Heart left ventricle (tissue), 16 donors: ENCODE results near the gene WWOX. TPM values are rescaled to one million over a fixed set of nuclear protein-coding genes. Genes with fewer than 3 reads are reported as not detected.

Source experiments
- ATAC-seq, 4 donors: fragments of 200-7000 bp; cut with Tn5 transposase; one replicate each; pipeline ENCODE4 v1.9.1; 2020 to 2022; ENCODE audit warnings: moderate library complexity in 4 of 4, mild to moderate bottlenecking in 3 of 4, moderate number of reproducible peaks in 1 of 4
- DNase-seq, 5 donors: peaks; one replicate each; pipeline ENCODE4 v3.0.0-alpha.2; 2020
- H3K27ac ChIP-seq, 12 donors: fragments of 200-600 bp; sonication (generic) in 4 of 12; one replicate each; pipeline versions ENCODE4 v1.5.0 to v1.8.0; 2016 to 2022; ENCODE audit warnings: mild to moderate bottlenecking in 2 of 12
- H3K27me3 ChIP-seq, 9 donors: fragments of 200-600 bp; sonication (generic) in 2 of 9; one replicate each; pipeline versions ENCODE4 v1.5.1 to v1.8.0; 2016 to 2022; ENCODE audit warnings: mild to moderate bottlenecking in 3 of 9
- H3K36me3 ChIP-seq, 9 donors: fragments of 200-600 bp; sonication (generic) in 2 of 9; one replicate each; pipeline versions ENCODE4 v1.5.0 to v1.8.0; 2018 to 2022; ENCODE audit warnings: mild to moderate bottlenecking in 2 of 9
- H3K4me1 ChIP-seq, 12 donors: fragments of 200-600 bp; sonication (generic) in 4 of 12; one replicate each; pipeline versions ENCODE4 v1.5.0 to v1.8.0; 2016 to 2022; ENCODE audit warnings: mild to moderate bottlenecking in 3 of 12
- H3K4me3 ChIP-seq, 12 donors: fragments of 200-600 bp; sonication (generic) in 4 of 12; one replicate each; pipeline versions ENCODE4 v1.5.0 to v1.8.0; 2017 to 2022; ENCODE audit warnings: mild to moderate bottlenecking in 9 of 12, moderate library complexity in 4 of 12
- H3K9me3 ChIP-seq, 12 donors: fragments of 200-600 bp; sonication (generic) in 4 of 12; one replicate each; pipeline versions ENCODE4 v1.5.0 to v1.8.0; 2016 to 2022; ENCODE audit warnings: mild to moderate bottlenecking in 1 of 12
- POLR2A ChIP-seq, 2 donors: fragments of 450-650 bp; IDR thresholded peaks; one replicate each; pipeline ENCODE4 v1.6.1; 2017; ENCODE audit warnings: antibody characterized with exemption in 2 of 2, mild to moderate bottlenecking in 2 of 2, moderate library complexity in 2 of 2
- WGBS, 4 donors: extraction: QIAGEN DNeasy Blood & Tissue Kit in 2 of 4; methylation state at CpG; one replicate each; pipeline versions ENCODE4 v1.1.5 to v1.1.7; 2013 to 2018; 5-methylcytosine and 5-hydroxymethylcytosine counted together
- intact Hi-C, 10 donors: fragments of 100-400 bp; cut with DNase I; formaldehyde crosslinking; loops; one replicate each; pipeline versions ENCODE4 v1.11.1 to v1.14.2; 2022
- polyA plus RNA-seq, 2 donors: library from polyadenylated mRNA; stranded (reverse); fragments of 200-250 nt; gene quantifications; one replicate each; pipeline ENCODE4 v1.2.3, GENCODE V29; 2013
- total RNA-seq, 9 donors: library from RNA; depleted of rRNA in 2 of 9; stranded (reverse); fragments of >200 nt in 2 of 9; fragmentation: NEBNext Ultra II Directional in 3 of 9; extraction: Animal tissue kit (Norgen Biotek cat#: 25700) in 3 of 9; gene quantifications; one replicate each; pipeline versions ENCODE4 v1.1.0 to v1.2.4, GENCODE V29; 2016 to 2023
- TF ChIP-seq, protein P1 (sequence below), 12 donors: fragments of 200-600 bp; sonication (generic) in 4 of 12; IDR thresholded peaks; one replicate each; pipeline versions ENCODE4 v1.5.0 to v1.8.0; 2018 to 2022; ENCODE audit warnings: antibody characterized with exemption in 12 of 12, mild to moderate bottlenecking in 5 of 12
- donor health status: ischemic (EF 13 %, LVEDD 7.1; RV severe dilation, severe dysfunction).
- donor health status: healthy with polysubstance abuse.
- donor health status: DM: no; HTN: yes; CAD: no.
- donor health status: DM: no; HTN: no; CAD: no.
- donor health status: ischemic (EF 25% LVEDD 6.9; RV normal size, moderate dysfunction).
- donor health status: ischemic (EF 25% LVEDD 5.7; RV mildly dilated, moderate dysfunction).
- donor health status: healthy.
- donor health status: DM: yes; HTN: yes; CAD: no.
- donor health status: ischemic (EF 35%, LVEDD 5.7; RV mildly dilated, moderate dysfunction).
- donor health status: nonischemic (EF 11% LVEDD 7.7; RV severe dilation, severe dysfunction).
- donor health status: DM: yes; HTN: yes; CAD: no.
- donor health status: PGD.
- donor health status: ischemic (EF 29% LVEDD 5.4; RV normal size, mild dysfunction).
- donor health status: nonischemic (EF 23%, LVEDD 6.1; RV moderate dilation, normal function).

WWOX gene
- total and polyA plus RNA-seq, 11 donors, result 4.3 to 18.3 (median 9.1) TPM

DNA sequence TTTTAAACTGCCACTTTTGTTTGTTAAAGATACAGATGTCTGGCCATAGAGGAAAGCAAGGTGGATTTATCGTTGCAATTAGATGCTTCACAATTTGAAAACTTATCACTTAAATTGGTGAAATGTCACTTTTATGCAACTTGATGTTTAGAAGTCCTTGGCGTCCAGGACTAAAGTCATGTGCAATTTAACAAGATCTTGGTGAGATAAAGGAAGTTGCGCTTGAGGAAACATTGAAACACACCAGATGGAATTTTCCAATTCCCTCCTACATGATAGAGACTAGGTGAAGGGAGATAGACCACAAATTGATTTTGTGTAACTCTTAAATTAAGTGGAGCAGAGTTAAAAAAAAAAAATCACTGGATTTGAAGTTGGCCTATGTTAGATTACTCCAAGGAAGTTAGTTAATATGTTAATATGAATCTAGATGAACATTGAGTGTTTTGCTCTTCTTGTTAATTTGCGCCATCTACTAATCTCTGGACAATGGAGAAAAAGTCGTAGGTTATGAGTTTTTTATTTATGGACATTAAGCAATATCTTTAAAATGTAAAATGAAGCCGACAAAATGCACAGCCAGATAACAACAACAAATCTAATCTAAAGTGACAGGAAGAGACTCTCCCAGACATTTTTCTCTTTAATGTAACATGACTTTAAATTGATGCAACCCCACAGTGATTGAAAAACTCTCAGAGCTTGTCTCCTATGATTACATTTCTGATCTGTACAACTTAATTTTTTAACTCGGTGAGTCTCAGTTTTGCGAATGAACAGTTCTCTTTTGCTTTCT, 119.6 kb downstream of the WWOX start:
- no peak for TF ChIP-seq POLR2A (IDR thresholded peaks at IDR 0.05)
- TF ChIP-seq, protein P1, sequence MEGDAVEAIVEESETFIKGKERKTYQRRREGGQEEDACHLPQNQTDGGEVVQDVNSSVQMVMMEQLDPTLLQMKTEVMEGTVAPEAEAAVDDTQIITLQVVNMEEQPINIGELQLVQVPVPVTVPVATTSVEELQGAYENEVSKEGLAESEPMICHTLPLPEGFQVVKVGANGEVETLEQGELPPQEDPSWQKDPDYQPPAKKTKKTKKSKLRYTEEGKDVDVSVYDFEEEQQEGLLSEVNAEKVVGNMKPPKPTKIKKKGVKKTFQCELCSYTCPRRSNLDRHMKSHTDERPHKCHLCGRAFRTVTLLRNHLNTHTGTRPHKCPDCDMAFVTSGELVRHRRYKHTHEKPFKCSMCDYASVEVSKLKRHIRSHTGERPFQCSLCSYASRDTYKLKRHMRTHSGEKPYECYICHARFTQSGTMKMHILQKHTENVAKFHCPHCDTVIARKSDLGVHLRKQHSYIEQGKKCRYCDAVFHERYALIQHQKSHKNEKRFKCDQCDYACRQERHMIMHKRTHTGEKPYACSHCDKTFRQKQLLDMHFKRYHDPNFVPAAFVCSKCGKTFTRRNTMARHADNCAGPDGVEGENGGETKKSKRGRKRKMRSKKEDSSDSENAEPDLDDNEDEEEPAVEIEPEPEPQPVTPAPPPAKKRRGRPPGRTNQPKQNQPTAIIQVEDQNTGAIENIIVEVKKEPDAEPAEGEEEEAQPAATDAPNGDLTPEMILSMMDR (IDR thresholded peaks at IDR 0.05), result no peak
- H3K4me1 ChIP-seq, result peaks cover 0 to 10% (median 0%) of the 10 kb centered on the region in 12 donors
- H3K27ac ChIP-seq, result no peak overlapping the region
- no peak for ATAC-seq
- DNase-seq, result no peak
- H3K27me3 ChIP-seq, result no peaks in the 10 kb centered on the region
- H3K4me3 ChIP-seq, result no peak overlapping the region
- H3K9me3 ChIP-seq, result no peaks in the 10 kb centered on the region
- 84 to 89% (median 86%) methylated on average over 8 of the region's 8 CpGs for WGBS, 4 donors
- H3K36me3 ChIP-seq, result no peaks in the 10 kb centered on the region
- intact Hi-C loops, result no loop called here

DNA sequence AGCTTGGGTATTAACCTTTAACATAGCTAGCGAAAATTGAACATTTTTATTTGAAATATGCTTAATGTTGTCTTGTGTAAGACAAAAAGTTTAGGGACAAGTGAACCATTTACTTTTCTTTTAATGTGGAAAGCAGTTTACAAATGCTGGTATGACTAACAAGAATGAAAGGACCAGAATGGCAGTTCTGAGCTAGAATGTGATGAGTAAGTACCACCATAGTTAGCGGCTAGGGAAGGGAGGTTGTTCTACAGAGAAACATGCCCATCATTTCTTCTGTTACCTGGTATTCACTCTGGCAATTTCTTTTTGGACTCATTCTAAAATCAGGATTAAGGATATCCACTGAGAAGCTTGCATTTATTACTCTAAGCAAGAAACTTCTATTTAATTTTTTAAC, 121.1 kb downstream of the WWOX start:
- DNase-seq (no peak), ATAC-seq (no peak)
- no peak overlapping the region for H3K27ac ChIP-seq
- no peak overlapping the region for H3K4me3 ChIP-seq
- H3K4me1 ChIP-seq, result peaks cover 0 to 10% (median 0%) of the 10 kb centered on the region in 12 donors
- no peaks in the 10 kb centered on the region for H3K9me3 ChIP-seq
- WGBS, 4 donors, result 95 to 99% (median 98%) methylated on average over 2 of the region's 2 CpGs
- intact Hi-C loops, result loop anchor here in 2 of 10 donors (5.0 to 10.0 kb wide), 2 partner anchors 93 to 214 kb away; no protein-coding TSS in a partner anchor
- TF ChIP-seq, protein P1 (IDR thresholded peaks at IDR 0.05), result no peak
- TF ChIP-seq POLR2A (IDR thresholded peaks at IDR 0.05), result no peak
- no peaks in the 10 kb centered on the region for H3K36me3 ChIP-seq
- H3K27me3 ChIP-seq, result no peaks in the 10 kb centered on the region

GRCh38 chr16:78221892-78222291, 122.4 kb downstream of the WWOX start:
- TF ChIP-seq POLR2A (IDR thresholded peaks at IDR 0.05), result no peak
- TF ChIP-seq, protein P1 (IDR thresholded peaks at IDR 0.05), result no peak
- no peak for DNase-seq
- H3K9me3 ChIP-seq, result no peaks in the 10 kb centered on the region
- H3K4me1 ChIP-seq, result peaks cover 0 to 10% (median 0%) of the 10 kb centered on the region in 12 donors
- no peaks in the 10 kb centered on the region for H3K36me3 ChIP-seq
- H3K27ac ChIP-seq, result no peak overlapping the region
- no peak overlapping the region for H3K4me3 ChIP-seq
- intact Hi-C loops, result loop anchor here in 3 of 10 donors (2.0 to 10.0 kb wide), 3 partner anchors 93 to 213 kb away; no protein-coding TSS in a partner anchor
- 43 to 64% (median 57%) methylated on average over 6 of the region's 6 CpGs for WGBS, 4 donors
- H3K27me3 ChIP-seq, result no peaks in the 10 kb centered on the region
- no peak for ATAC-seq

DNA sequence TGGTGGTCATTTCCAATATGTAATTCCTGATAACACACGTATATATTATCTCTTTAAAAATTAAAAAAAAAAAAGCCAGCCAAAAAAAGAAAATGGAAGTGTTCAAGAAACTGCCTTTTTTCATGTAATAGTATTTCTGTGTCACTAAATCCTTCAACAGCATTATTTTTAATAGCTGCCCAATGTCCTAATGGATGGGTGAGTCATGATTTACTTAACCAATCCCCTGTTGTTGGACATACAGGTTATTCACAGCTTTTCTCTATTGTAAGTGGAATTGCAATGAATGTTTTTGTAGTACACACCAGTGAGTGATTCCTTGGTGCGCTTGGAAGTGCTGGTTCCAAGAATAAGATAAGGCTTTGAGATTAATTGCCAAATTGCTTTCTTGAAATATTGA, 124.9 kb downstream of the WWOX start:
- 68 to 86% (median 78%) methylated on average over 2 of the region's 2 CpGs for WGBS, 4 donors
- Histone ChIP-seq H3K27ac (no peak overlapping the region), H3K27me3 (no peaks in the 10 kb centered on the region), H3K36me3 (no peaks in the 10 kb centered on the region), H3K9me3 (no peaks in the 10 kb centered on the region), H3K4me3 (no peak overlapping the region), H3K4me1 (peaks cover 0 to 10% (median 0%) of the 10 kb centered on the region in 12 donors)
- ATAC-seq (no peak), DNase-seq (no peak)
- intact Hi-C loops, result loop anchor here in 2 of 10 donors (5.0 to 10.0 kb wide), 2 partner anchors 97 to 210 kb away; no protein-coding TSS in a partner anchor
- TF ChIP-seq, protein P1 (IDR thresholded peaks at IDR 0.05), result no peak
- TF ChIP-seq POLR2A (IDR thresholded peaks at IDR 0.05), result no peak
